GM18867 (cell line): ENCODE results near the gene MED13L.
"Not testable (repeated sequence)": the region's sequence is repeated elsewhere in the genome, so short reads cannot be mapped to it uniquely, and the experiment has no call there.

Experiments used
- ATAC-seq: cut with Tn5 transposase; IDR thresholded peaks from one replicate; pipeline ENCODE4 v1.9.1; 2021; ENCODE audit warnings: mild to moderate bottlenecking, moderate library complexity; ENCODE audit not compliant: unreplicated experiment

Gene MED13L

DNA sequence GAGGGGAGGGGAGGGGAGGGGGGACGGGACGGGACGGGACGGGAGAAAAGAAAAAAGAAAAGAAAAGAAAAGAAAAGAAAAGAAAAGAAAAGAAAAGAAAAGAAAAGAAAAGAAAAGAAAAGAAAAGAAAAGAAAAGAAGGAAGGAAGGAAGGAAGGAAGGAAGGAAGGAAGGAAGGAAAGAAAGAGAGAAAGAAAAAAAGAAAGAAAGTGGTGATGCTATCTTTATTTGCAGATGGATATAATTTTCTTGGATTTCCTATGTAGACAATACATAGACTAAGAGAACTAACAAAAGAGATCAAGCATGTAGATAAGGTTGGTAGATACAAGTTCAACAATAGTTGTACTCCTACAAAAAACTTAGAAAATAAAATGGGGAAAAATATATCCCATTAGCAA is 245.9 kb downstream of the MED13L start:
- ATAC-seq: not testable (repeated sequence)

DNA sequence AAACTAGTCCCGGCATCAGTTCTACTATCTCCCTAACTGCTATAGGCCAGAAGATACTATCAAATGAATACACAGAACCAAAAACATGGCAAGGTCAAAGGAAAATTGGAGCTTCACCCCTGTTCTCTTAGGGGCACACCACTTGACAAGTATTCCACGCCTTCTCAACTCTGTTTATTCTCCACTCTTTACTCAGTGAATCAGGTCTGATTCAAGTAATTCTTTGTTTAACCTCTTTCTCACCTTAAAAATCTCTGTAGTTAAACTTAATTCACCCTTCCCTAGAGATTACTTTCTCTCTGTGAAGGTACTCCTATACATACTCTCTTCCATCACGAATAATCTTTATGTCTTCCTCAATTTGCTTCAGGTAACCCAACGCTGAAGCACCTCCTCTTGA is 248.9 kb downstream of the MED13L start:
- no peak for ATAC-seq

DNA sequence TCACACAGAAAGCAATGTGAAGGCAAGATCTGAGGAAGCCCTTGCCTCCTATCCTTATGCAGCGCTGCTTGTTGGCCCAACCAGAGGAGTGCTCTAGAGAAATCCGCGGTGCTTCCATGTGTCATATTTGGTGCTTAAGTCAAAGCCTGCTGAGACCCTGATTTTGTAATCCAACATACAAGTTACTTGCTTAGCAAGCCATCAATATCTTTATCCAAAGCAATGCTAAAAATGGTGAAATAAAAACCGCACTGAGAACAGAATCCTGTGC is 250.0 kb downstream of the MED13L start:
- no peak for ATAC-seq

DNA sequence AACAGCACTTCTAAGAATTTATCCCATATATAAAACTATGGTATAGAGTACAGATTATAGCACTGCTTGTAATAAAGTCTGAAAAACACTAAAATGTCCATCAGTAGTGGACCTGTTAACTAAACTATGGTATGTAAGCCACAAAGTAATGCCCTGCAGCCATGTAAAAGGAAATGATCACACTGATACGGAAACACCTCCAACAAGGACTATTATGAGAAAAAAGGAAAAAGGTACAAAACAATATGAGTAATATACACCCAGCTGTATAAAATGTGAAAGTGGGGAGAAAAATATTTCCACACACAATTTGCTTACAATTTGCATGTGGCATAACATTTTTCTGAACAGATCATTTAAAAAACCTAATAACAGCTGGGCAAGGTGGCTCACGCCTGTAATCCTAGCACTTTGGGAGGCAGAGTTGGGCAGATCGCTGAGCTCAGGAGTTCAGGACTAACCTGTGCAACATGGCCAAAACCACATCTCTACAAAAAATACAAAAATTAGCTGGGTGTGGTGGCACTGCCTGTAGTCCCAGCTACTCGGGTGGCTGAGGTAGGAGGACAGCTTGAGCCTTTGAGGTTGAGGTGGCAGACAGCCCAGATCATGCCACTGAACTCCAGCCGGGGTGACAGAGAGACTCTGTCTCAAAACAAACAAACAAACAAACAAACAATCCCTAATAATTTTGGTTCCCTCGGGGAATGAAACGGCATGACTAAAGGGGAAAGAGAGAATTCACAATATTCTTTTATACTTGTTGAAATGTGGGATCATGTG is 250.5 kb downstream of the MED13L start:
- no peak for ATAC-seq

DNA sequence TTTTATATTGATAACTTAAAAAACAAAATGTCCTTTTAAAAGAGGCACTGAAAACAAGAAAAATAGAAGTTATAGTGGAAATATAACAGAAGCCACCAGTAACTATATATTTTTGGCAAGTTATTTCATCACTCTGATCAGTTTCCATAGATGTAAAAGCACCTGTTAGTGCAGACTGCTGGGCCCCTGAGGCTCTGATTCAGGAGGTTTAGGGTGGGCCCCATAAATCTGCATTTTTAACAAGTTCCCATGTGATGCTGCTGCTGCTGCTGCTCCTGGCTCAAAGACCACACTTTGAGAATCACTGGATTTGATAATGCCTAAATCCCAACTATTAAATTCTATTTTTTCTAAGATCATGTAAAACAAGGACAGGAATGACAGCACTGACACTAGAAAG is 251.1 kb downstream of the MED13L start:
- ATAC-seq: no peak

DNA sequence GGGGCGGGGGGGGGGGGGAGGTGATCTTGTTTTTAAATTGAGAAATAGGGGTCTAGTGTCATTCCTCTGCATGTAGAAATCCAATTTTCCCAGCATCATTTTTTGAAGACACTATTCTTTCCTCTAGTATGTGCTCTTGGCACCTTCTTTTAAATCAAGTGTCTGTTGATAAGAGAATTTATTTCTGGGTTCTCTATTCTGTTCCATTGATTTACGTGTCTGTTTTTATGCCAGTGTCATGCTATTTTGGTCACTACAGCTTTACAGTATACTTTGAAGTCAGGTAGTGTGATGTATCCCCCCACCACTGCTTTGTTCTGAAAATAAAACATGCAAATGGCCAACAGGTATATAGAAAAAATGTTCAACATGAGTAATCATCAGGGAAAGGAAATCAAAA is 252.7 kb downstream of the MED13L start:
- ATAC-seq: no peak

DNA sequence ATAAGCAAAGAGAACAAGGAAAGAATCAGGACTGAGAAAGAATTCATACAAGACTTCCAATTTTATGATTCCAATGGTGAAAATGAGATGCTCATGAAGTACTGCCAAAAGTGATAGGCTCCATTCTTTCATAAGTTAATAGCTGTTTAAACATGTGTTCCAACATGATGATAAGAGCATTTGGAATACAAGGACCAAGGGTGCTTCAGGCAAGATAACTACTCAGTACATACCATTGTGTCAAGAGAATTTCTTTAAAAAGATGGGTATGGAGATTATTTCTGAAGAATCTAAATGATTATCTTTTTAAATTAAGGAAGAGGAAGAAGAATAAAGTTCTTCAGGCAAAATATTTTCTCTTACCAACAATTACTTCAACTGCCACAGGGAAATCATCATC is 258.1 kb downstream of the MED13L start:
- no peak for ATAC-seq

DNA sequence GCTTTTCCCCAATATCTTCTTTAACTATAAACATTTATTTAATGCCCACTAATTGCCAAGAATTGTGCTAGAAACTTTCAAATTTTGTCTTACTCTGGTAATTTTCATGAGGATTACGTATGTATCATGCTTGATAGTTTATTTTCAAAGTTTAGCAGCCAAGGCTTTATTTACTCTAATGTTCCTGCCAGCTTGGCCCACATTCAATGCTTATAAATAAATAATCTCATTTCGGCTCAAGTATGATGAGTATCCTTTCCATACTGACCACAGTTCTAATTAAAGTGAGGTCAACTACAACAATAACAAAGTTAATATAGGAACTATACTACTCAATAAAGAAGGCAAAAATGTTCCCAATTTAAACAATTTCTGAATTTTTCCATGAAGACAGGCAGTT is 259.2 kb downstream of the MED13L start:
- no peak for ATAC-seq

DNA sequence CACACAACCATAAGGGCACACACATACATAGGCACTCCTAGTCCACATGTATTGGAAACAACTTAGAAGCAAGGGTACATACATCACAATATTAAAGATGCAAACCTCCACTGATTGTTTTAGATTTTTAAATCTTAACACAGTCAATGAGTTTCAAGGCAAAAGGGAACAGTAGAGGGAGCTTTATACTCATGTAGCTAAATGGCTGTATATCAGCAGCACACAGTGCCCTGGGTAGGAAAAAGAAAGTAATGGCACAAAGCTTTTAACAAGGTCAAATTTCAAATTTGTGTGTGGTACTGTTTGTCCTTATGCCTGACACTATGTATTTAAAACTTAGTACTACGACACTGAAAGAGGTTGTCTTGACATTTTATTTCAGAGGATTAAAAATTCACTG is 262.0 kb downstream of the MED13L start:
- no peak for ATAC-seq

DNA sequence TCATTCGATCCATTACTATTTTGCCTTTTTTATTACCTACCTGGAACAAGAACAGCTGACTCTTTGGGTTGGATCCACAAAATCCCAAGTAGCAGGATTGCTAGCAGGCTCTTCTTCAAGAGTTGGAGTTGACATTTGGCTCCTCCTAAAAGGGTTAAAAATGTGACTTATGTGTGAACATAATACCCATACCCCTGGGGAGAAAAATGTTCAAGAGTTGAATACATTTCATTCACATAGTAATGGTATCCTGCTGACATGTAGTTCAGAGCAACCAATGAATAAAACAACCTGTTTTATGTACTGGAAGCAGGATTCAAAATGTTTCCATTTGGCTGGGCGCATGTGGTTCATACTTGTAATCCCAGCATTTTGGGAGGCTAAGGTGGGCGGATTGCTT is 264.7 kb downstream of the MED13L start:
- no peak for ATAC-seq

DNA sequence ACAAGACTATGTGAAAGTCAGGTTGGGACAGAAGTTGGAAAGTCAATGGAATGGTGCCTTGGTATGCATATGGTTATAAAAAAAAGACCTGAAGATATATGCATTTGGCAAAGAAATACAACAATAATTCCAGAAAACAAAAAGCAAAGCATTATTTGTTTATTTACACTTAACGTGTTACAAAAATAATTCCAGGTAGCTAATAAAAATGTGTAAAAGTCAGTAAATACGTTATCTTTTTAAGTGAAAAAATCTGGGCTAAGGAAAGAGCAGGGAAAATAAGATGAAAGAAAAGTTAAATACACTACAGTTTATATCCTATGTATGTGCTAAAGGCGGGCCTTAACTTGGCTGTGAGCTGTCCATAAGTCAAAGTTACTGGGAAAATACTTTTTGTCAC is 266.3 kb downstream of the MED13L start:
- ATAC-seq: no peak

DNA sequence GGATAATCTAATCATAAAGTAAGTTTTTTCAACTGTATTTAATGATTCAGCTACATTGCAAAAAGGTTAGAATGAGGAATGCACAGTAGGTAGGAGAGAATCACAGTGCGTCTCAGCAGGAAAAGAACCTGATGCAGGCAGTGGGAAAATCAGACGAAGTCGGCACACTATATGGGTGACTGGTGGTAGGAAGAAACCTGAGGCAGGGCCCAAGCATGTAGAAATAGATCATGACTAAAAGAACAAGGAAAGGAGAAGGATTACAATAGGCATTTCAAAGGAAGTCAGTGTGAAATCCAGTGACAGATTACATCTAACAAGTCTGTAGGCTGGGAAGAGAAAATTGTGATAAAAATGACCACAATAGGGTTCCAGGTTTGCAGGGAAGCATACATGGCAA is 267.0 kb downstream of the MED13L start:
- ATAC-seq: no peak

DNA sequence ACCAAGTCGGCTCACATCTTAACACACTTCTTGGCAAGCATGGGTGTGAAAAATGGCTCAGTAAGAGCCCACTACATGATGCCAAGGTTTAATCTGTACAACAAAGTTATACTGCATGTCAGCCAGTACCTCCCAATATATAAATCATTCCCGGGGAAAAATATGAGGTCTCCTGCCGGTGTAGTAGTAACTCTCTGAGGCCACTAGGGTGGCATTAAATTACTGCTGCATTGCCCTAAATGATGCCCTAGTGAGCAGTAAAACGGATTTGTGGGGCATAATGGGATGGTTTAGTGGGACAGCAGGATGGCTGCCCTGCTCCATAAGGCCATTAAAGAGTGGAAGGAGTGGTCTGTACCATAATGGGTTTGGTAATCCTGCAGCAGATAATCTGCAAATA is 267.7 kb downstream of the MED13L start:
- ATAC-seq: no peak

DNA sequence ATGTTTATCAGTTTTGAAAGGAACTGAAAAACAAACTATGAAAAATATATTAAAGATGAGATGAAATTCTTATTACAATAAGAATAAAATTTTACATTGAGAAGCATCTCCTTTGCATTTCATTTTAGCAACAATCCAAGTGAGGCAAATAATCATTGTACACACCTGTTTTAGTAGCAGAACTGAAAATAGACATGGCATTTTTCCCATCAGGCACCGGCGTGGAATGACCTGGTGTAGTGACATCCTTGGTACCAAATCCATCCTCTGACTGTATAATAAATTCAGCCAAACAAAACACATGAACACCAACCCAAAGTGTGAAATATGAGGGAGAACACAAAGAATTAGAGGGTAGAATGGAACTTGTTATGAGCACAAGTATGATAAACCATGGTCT is 271.4 kb downstream of the MED13L start:
- ATAC-seq: no peak

DNA sequence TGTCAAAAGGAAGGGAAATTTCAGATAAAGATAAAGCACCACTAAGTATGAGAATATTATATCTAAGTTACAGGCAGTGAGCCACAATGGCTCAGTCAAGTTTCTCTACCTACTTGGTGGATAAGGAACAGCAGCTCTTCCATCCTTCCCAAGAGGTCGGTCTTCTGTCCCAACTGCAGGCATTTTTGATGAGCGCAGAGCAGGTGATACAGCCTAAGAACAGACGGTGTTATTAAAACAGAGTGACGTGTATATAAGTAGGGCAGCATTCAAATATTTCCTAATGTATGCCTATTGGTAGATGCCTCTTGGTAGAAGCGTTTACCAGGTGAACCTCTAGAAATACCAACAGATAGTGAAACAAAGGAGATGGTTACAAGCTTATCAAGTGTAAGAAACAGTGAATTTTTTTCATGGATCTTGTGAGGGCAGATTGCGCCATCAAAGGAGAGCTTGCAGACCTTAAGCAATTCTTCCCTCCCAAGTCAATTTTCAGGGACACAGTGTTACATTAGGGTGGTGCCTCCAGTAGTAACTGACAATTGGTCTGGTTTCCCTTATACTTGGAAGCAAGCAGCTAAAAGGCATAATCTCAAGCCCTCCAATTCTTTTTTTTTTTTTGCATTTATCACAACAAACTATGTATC is 274.5 kb downstream of the MED13L start:
- ATAC-seq: no peak

DNA sequence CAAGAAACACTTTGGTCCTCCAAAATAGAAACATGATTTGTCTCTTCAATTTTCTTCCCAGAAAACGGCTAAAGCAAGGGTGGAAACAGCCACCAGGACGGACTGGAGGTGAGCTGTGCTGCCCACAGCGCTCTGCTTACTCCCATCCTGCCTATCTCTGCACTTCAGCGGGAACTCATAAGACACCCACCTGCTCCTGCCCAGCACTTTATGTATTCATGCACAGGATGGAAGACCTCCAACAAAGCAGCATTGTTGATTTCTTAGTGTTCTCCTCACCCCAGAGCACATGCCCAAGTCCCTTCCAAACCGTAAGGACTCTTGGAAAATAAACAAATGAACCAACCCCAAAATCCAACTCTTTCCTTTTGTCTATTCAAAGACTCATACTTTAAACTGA is 277.2 kb downstream of the MED13L start:
- ATAC-seq: no peak

DNA sequence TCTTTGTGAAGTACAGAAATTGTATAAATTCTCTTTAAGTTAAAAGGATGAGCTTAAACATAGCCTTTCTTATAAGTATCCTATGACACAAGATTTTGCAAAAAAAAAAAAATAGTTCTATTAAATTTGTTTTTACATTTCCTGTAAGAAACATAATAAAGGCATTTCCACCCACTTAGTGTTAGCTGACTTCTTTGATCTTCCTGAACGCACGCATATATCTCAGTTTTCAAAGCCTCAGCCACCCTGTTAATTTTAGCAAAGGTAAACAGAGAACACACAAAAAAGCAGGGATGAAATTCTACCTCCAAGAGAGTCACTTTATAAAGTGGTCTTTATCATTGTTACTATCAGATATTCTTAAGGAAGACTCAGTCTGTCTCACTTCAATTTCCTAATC is 277.9 kb downstream of the MED13L start:
- no peak for ATAC-seq

DNA sequence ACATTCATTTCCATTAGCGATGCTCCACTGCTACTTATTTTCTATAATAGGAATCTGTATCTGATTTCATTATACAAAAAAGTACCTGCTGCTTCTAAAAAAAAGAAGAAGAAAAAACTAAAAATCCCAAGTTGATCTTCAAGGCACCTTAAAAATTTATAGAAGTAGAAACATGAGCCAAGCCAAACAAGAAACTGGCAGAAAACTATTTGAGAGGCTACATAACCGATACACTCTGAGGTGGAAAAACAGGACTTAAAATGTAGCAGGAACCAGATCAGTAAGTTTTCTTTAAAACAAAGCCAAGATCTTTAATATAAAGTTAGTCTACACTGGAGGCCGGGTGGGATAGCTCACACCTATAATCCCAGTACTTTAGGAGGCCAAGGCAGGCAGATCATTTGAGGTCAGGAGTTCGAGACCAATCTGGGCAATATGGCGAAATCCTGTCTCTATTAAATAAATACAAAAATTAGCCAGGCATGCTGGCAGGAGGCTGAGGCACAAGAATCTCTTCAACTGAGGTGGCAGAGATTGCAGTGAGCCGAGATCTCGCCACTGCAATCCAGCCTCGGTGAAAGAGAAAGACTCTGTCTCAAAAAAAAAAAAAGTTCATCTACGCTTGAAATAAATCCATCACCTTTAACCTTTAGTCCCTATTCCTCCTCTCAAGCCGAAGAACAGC is 278.6 kb downstream of the MED13L start:
- ATAC-seq: no peak

DNA sequence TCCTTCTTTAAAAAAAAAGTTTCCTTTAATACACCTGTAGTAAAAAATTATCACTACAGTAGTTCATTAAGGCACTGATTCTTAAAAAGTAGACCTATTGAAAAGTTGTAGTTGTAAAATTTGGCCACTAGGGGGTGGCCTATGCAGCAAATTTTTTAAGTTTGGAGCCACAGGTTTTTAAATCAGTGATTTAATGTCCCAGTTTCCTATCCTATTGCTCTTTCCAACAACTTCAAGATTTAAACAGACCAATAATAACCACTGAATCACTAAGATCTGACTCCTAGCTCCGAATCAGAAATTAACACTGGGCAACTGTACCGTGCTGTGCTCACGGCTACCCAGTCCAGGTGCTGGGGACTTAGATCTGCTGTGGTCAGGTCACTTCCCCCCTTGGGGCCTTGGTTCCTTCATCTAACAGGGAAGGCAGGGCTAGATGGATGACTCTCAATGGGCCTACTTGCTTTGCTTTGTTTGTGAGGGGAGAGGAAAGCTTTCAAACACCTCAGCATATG is 279.3 kb downstream of the MED13L start:
- no peak for ATAC-seq

DNA sequence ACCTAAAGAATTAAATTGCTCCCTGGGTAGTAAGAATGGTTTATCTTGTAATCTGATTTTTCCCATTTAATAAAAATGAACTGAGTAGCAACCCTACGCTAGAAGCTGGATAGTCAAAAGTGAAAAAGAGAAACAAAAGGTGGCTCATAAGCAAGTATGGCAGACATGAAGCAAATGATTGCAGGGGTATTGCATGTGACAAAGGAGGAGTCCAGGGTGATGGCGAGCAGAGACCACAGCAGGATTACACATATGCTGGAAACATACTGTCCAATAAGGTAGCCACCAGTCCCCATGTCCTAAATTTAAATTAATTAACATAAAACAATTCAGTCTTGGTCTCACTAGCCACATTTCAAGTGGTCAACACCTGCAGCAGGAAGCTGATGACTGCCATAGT is 283.8 kb downstream of the MED13L start:
- no peak for ATAC-seq

DNA sequence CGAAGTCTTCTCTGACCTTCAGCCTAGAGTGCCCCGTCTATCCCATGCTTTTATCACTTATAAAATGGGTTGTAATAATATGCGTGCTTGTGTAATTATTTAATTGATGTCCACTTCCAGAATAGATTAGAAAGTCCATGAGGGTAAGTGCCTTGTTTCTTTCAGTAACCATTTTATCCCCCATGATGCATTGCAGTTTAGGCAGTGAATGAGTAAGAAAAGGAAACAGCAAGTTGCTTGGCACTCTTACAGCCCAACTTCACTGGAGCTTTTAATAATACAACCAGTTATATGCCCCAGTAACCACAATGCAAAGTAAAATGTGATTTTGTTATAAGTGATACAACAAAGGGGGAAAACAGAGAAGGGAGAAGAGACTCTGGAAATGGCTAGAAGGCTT is 287.3 kb downstream of the MED13L start:
- ATAC-seq: no peak
